Measurements from ENCODE around the gene CLASP1. TPM values are rescaled to one million over a fixed set of nuclear protein-coding genes. Genes with fewer than 3 reads are reported as not detected.

The CLASP1 gene
- total and polyA plus RNA-seq, 8 donors = 5.7 to 188 (median 20.8) TPM

DNA sequence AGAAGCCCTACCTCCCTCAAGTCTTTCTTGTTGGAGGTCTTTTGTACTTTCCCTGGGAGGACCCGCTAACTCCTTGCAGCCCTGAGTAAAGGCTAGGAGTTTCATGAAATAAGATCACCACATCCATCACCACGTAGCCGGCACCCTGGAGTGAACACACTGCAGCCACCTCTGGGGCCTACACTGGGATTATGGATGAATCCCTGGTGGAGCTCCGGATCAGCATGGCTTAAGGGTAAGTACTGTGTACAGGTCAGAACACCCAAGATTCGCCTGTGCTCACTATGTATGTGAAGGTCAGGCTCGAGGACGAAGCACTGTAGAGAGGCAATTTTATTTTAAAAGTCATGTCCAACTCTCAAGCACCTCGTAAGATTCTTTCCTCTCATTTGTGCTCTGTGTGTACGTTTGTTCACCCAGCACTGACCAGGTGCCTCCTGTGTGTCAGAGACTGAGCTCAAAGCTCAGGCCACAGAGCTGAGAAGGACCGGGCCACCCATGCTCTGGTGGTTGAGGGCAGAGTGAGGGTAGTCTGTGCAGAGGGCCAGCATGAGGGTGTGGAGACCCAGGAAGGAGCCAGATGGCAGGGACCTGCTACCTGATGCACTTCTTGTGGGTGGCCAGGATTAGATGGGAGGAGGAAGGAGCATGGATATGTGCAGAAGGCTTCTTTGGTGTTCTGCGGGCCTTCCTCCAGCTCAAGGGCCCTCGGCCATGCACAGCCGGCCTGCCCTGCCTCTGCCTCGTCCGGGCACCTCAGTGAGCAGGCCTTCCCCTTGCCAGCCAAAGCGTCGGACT, 297.5 kb downstream of the CLASP1 start:
- WGBS, 5 donors = 93 to 95% (median 93%) methylated on average over 17 of the region's 17 CpGs
- Histone ChIP-seq H3K4me1 (peaks cover 20 to 21% (median 21%) of the 10 kb centered on the region in 4 donors), H3K4me3 (no peak overlapping the region), H3K9me3 (no peaks in the 10 kb centered on the region), H3K36me3 (peaks cover 61 to 95% (median 93%) of the 10 kb centered on the region in 4 donors), H3K27me3 (no peaks in the 10 kb centered on the region), H3K27ac (no peak overlapping the region)
- no peak for DNase-seq
- intact Hi-C loops (cut with DNase I; ENCODE audit: low total_unique reads) = loop anchor here (10.0 kb wide), 1 partner anchor 257 kb away; no protein-coding TSS in a partner anchor
- TF ChIP-seq POLR2A (IDR thresholded peaks at IDR 0.05) = no peak
- TF ChIP-seq POLR2AphosphoS5 (IDR thresholded peaks at IDR 0.05) = no peak
- TF ChIP-seq, protein P1, sequence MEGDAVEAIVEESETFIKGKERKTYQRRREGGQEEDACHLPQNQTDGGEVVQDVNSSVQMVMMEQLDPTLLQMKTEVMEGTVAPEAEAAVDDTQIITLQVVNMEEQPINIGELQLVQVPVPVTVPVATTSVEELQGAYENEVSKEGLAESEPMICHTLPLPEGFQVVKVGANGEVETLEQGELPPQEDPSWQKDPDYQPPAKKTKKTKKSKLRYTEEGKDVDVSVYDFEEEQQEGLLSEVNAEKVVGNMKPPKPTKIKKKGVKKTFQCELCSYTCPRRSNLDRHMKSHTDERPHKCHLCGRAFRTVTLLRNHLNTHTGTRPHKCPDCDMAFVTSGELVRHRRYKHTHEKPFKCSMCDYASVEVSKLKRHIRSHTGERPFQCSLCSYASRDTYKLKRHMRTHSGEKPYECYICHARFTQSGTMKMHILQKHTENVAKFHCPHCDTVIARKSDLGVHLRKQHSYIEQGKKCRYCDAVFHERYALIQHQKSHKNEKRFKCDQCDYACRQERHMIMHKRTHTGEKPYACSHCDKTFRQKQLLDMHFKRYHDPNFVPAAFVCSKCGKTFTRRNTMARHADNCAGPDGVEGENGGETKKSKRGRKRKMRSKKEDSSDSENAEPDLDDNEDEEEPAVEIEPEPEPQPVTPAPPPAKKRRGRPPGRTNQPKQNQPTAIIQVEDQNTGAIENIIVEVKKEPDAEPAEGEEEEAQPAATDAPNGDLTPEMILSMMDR (IDR thresholded peaks at IDR 0.05) = no peak
- no peak for TF ChIP-seq EP300 (IDR thresholded peaks at IDR 0.05)

DNA sequence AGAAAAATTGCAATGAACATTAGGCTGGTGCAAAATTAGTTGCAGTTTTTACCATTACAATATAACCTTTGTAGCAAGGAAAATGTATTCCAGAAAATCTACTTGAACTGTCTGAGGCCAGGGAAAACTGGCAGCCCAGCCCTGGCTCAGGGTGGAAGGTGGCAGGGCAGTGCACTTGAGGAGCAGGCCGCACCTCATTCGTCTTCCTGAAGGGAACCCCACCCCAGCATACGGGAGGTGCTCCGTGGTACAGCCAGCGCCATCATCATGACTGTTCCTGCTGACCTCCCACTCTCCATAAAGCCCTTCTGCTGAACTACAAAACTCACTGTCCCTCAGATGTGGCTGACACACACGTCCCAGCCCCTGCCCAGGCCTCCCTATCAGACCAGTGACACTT, 298.4 kb downstream of the CLASP1 start:
- DNase-seq = no peak
- intact Hi-C loops (cut with DNase I; ENCODE audit: low total_unique reads) = loop anchor here (10.0 kb wide), 1 partner anchor 256 kb away; no protein-coding TSS in a partner anchor

DNA sequence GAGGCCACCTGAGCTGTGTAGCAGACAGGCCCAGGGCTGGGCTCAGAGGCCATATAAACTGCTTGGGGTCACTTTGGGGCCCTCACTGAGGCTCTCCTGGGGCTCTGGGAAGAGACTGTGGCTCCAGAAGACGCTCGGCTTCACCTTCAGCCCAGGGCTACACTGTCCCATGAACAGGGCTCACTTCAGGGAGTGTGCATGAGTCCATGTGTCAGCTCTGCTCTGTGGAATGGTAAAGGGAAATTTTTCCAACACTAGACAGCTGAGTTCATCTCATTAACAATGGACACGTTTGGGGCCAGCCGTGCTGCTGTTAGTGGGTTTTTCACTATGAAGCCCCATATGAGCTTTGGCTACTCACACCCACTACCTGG, 298.9 kb downstream of the CLASP1 start:
- intact Hi-C loops (cut with DNase I; ENCODE audit: low total_unique reads) = loop anchor here (10.0 kb wide), 1 partner anchor 256 kb away; no protein-coding TSS in a partner anchor
- no peak for TF ChIP-seq EP300 (IDR thresholded peaks at IDR 0.05)
- no peak for TF ChIP-seq POLR2AphosphoS5 (IDR thresholded peaks at IDR 0.05)
- TF ChIP-seq POLR2A (IDR thresholded peaks at IDR 0.05) = no peak
- TF ChIP-seq, protein P1 (IDR thresholded peaks at IDR 0.05) = no peak
- no peak for DNase-seq
- Histone ChIP-seq H3K4me1 (peaks cover 9 to 18% (median 12%) of the 10 kb centered on the region in 4 donors), H3K27me3 (no peaks in the 10 kb centered on the region), H3K9me3 (no peaks in the 10 kb centered on the region), H3K4me3 (no peak overlapping the region), H3K36me3 (peaks cover 74 to 100% (median 100%) of the 10 kb centered on the region in 4 donors), H3K27ac (peak overlapping the region in 1 of 5 donors; percentile 40)
- 89 to 95% (median 91%) methylated on average over 4 of the region's 4 CpGs for WGBS, 5 donors

More for the DNA sequence above, 298.4 kb downstream of the CLASP1 start:
- peaks cover 13 to 18% (median 15%) of the 10 kb centered on the region in 4 donors for H3K4me1 ChIP-seq
- no peaks in the 10 kb centered on the region for H3K27me3 ChIP-seq
- H3K4me3 ChIP-seq = no peak overlapping the region
- TF ChIP-seq EP300 (IDR thresholded peaks at IDR 0.05) (no peak), POLR2AphosphoS5 (IDR thresholded peaks at IDR 0.05) (no peak), POLR2A (IDR thresholded peaks at IDR 0.05) (no peak)
- TF ChIP-seq, protein P1 (IDR thresholded peaks at IDR 0.05) = no peak
- H3K27ac ChIP-seq = peak overlapping the region in 1 of 5 donors; percentile 40
- no peaks in the 10 kb centered on the region for H3K9me3 ChIP-seq
- WGBS, 5 donors = 76 to 87% (median 84%) methylated on average over 5 to 6 of the region's 6 CpGs
- H3K36me3 ChIP-seq = peaks cover 69 to 99% (median 98%) of the 10 kb centered on the region in 4 donors

DNA sequence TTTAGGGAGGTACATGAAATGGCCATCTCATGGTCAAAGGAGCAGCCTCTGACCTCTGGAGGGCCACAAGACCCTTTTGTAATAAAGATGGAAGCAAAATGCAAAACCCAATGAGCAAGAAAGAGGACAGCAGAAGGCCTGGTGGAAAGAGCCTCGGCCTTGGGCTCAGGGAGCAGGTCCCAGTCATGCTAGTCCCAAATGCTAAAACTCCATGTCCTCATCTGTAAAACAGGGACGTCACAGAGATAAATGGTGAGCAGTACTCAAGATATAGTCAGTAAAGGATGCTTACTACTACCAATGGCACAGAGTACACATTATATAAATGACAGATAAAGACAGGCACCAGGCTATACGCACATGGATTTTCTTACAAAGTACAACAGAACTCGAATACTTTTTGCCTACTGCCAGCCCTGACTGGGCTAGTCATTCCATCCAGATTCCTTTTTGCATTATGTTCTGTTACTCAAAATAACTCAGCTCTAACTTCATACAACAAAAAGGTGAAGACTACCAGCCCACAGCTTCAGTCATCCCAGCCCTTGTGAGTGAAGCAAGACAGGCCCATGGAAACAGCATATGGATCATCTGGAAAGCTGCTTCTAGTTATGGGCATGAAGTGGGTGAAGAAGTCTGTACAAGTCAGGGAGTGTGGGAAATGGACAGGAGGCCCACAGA, 299.4 kb downstream of the CLASP1 start:
- peaks cover 76 to 100% (median 100%) of the 10 kb centered on the region in 4 donors for H3K36me3 ChIP-seq
- no peak for TF ChIP-seq POLR2AphosphoS5 (IDR thresholded peaks at IDR 0.05)
- TF ChIP-seq, protein P1 (IDR thresholded peaks at IDR 0.05) = no peak
- TF ChIP-seq POLR2A (IDR thresholded peaks at IDR 0.05) = no peak
- no peak for TF ChIP-seq EP300 (IDR thresholded peaks at IDR 0.05)
- DNase-seq = no peak
- WGBS, 5 donors = 87 to 96% (median 95%) methylated on average over 4 of the region's 4 CpGs
- H3K4me1 ChIP-seq = peaks cover 4 to 14% (median 7%) of the 10 kb centered on the region in 4 donors
- no peaks in the 10 kb centered on the region for H3K9me3 ChIP-seq
- intact Hi-C loops (cut with DNase I; ENCODE audit: low total_unique reads) = loop anchor here (10.0 kb wide), 1 partner anchor 255 kb away; no protein-coding TSS in a partner anchor
- peak overlapping the region in 1 of 5 donors; percentile 40 for H3K27ac ChIP-seq
- no peaks in the 10 kb centered on the region for H3K27me3 ChIP-seq
- no peak overlapping the region for H3K4me3 ChIP-seq

Measured in stomach (tissue), 9 donors.